MM.1S (cell line): Measurements from ENCODE around the gene APOBEC3B.
"Not testable (repeated sequence)": the region's sequence is repeated elsewhere in the genome, so short reads cannot be mapped to it uniquely, and the experiment has no call there.

ENCODE experiments used
- DNase-seq: peaks from one replicate; pipeline ENCODE4 v3.0.0-alpha.2; 2015
- H2AFZ ChIP-seq: fragments of 300-600 bp; sonication (generic); 2 replicates; pipeline ENCODE4 v1.6.0; 2016; ENCODE audit warnings: antibody characterized with exemption, low read length
- H3F3A ChIP-seq: fragments of 300-600 bp; sonication (generic); 2 replicates; pipeline ENCODE4 v1.6.1; 2016; ENCODE audit warnings: mild to moderate bottlenecking, antibody characterized with exemption, low read length, moderate library complexity, mixed read lengths; ENCODE audit not compliant: insufficient read depth
- H3K27ac ChIP-seq: fragments of 300-600 bp; sonication (generic); 2 replicates; pipeline ENCODE4 v1.5.1; 2016; ENCODE audit warnings: mild to moderate bottlenecking, low read length
- H3K27me3 ChIP-seq: fragments of 300-600 bp; sonication (generic); replicated peaks from 2 replicates; pipeline ENCODE4 v1.6.0; 2016; ENCODE audit warnings: low read length; ENCODE audit not compliant: insufficient read depth
- H3K36me3 ChIP-seq: fragments of 300-600 bp; sonication (generic); replicated peaks from 2 replicates; pipeline ENCODE4 v1.6.1; 2016; ENCODE audit warnings: mild to moderate bottlenecking, low read length, mixed read lengths; ENCODE audit not compliant: insufficient read depth
- H3K4me1 ChIP-seq: fragments of 300-600 bp; sonication (generic); 2 replicates; pipeline ENCODE4 v1.6.1; 2016; ENCODE audit warnings: low read length, mixed read lengths
- H3K4me2 ChIP-seq: fragments of 300-600 bp; sonication (generic); 2 replicates; pipeline ENCODE4 v1.6.0; 2016; ENCODE audit warnings: low read depth, low read length
- H3K4me3 ChIP-seq: fragments of 300-600 bp; sonication (generic); 2 replicates; pipeline ENCODE4 v1.5.1; 2016; ENCODE audit warnings: low read length, mixed read lengths
- H3K79me2 ChIP-seq: fragments of 300-600 bp; sonication (generic); 2 replicates; pipeline ENCODE4 v1.6.1; 2016; ENCODE audit warnings: mixed run types, low read length, mixed read lengths
- H3K9ac ChIP-seq: fragments of 300-600 bp; sonication (generic); 2 replicates; pipeline ENCODE4 v1.6.1; 2016; ENCODE audit warnings: low read length, mixed read lengths
- H3K9me2 ChIP-seq: fragments of 300-600 bp; sonication (generic); replicated peaks from 2 replicates; pipeline ENCODE4 v1.6.1; 2016; ENCODE audit warnings: mild to moderate bottlenecking, low read length, mixed read lengths; ENCODE audit not compliant: insufficient read depth
- H3K9me3 ChIP-seq: fragments of 300-600 bp; sonication (generic); replicated peaks from 2 replicates; pipeline ENCODE4 v1.6.1; 2016; ENCODE audit warnings: mild to moderate bottlenecking, low read length, mixed read lengths; ENCODE audit not compliant: insufficient read depth
- H4K20me1 ChIP-seq: fragments of 300-600 bp; sonication (generic); 2 replicates; pipeline ENCODE4 v1.6.1; 2016; ENCODE audit warnings: mild to moderate bottlenecking, low read length, moderate library complexity, mixed read lengths; ENCODE audit not compliant: insufficient read depth
- EZH2 ChIP-seq: fragments of 300-600 bp; sonication (generic); optimal IDR thresholded peaks from 2 replicates; pipeline ENCODE3; 2017; ENCODE audit warnings: low read depth, mild to moderate bottlenecking, antibody characterized with exemption, low read length, mixed read lengths
- EZH2phosphoT487 ChIP-seq: fragments of 300-600 bp; sonication (generic); IDR thresholded peaks from 2 replicates; pipeline ENCODE4 v1.6.1; 2018; ENCODE audit warnings: antibody characterized with exemption, low read length
- TF ChIP-seq, protein P1 (sequence below): fragments of 300-600 bp; sonication (generic); IDR thresholded peaks from 2 replicates; pipeline ENCODE4 v1.5.1; 2016; ENCODE audit warnings: antibody characterized with exemption, low read length, mixed read lengths

Gene APOBEC3B

DNA sequence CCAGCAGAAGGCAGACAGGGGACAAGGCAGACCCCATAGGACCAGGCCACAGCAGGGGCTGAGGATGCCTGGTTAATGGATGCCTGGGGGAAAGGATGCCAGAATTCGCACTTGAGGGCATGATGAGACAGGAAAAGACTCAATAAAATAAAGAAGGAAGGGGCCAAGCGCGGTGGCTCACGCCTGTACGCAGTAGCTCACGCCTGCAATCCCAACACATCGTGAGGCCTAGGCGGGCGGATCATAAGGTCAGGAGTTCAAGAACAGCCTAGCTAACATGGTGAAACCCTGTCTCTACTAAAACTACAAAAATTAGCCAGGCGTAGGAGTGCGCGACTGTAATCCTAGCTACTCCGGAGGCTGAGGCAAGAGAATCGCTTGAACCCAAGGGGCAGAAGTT, 48.6 kb downstream of the APOBEC3B start:
- no peak overlapping the region for H3K27ac ChIP-seq
- H2AFZ ChIP-seq, result no peak overlapping the region
- no peaks in the 10 kb centered on the region for H4K20me1 ChIP-seq
- no peaks in the 10 kb centered on the region for H3F3A ChIP-seq
- TF ChIP-seq EZH2phosphoT487 (no peak), EZH2 (no peak)
- TF ChIP-seq, protein P1, sequence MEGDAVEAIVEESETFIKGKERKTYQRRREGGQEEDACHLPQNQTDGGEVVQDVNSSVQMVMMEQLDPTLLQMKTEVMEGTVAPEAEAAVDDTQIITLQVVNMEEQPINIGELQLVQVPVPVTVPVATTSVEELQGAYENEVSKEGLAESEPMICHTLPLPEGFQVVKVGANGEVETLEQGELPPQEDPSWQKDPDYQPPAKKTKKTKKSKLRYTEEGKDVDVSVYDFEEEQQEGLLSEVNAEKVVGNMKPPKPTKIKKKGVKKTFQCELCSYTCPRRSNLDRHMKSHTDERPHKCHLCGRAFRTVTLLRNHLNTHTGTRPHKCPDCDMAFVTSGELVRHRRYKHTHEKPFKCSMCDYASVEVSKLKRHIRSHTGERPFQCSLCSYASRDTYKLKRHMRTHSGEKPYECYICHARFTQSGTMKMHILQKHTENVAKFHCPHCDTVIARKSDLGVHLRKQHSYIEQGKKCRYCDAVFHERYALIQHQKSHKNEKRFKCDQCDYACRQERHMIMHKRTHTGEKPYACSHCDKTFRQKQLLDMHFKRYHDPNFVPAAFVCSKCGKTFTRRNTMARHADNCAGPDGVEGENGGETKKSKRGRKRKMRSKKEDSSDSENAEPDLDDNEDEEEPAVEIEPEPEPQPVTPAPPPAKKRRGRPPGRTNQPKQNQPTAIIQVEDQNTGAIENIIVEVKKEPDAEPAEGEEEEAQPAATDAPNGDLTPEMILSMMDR, result no peak
- H3K4me2 ChIP-seq, result no peak overlapping the region
- peaks cover 23% of the 10 kb centered on the region for H3K79me2 ChIP-seq
- peaks cover 1% of the 10 kb centered on the region for H3K4me1 ChIP-seq
- no peaks in the 10 kb centered on the region for H3K27me3 ChIP-seq
- H3K4me3 ChIP-seq, result no peak overlapping the region
- no peaks in the 10 kb centered on the region for H3K9me2 ChIP-seq
- no peaks in the 10 kb centered on the region for H3K9me3 ChIP-seq
- H3K9ac ChIP-seq, result no peak overlapping the region
- H3K36me3 ChIP-seq, result no peaks in the 10 kb centered on the region
- no peak for DNase-seq

DNA sequence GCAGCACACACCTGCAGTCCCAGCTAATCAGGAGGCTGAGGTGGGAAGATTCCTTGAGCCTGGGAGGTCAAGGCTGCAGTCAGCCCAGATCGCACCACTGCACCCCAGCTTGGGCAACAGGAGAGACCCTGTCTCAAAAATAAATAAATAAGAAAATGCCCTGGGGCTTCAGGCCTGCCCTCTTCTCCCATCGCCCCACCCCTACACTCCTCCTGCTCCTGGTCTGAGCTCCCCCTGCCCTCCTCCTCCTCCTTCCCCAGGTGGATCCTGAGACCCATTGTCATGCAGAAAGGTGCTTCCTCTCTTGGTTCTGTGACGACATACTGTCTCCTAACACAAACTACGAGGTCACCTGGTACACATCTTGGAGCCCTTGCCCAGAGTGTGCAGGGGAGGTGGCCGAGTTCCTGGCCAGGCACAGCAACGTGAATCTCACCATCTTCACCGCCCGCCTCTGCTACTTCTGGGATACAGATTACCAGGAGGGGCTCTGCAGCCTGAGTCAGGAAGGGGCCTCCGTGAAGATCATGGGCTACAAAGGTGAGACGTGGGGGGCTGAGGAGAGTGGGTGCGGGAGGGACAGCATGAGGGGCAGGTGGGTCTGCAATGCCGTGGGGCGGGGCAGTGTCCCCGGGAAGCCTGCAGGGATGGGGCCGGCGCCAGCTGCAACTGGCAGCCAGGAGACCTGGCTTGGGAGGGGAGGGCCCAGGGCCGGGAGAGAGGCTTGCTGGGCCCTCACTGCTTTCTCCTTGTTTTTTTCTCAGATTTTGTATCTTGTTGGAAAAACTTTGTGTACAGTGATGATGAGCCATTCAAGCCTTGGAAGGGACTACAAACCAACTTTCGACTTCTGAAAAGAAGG, 49.5 kb downstream of the APOBEC3B start:
- H3K27me3 ChIP-seq, H3K27ac ChIP-seq, H3K9ac ChIP-seq: not testable (repeated sequence)

DNA sequence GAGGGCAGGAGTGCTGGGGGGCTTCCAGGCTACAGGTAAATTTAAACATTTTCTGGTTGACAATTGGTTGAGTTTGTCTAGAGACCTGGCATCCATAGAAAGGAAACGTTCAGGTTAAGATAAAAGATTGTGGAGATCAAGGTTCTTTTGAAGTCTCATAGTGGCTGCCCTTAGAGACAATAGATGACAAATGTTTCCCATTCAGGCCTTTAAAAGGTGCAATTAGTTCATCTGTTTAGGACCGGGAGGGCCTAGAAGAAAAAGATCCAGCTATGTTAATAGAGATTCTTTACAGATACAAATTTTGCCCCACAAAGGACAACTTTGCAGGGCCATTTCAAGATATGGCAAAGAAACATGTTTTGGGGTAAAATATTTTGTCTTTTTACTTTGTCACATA, 54.9 kb downstream of the APOBEC3B start:
- not testable (repeated sequence) for H3K9me3 ChIP-seq, H3K4me1 ChIP-seq, H3K4me2 ChIP-seq, H3K9ac ChIP-seq, H3K4me3 ChIP-seq, H3K27me3 ChIP-seq, H3K27ac ChIP-seq, H3K9me2 ChIP-seq, H4K20me1 ChIP-seq, DNase-seq, H2AFZ ChIP-seq, H3K36me3 ChIP-seq
- Histone ChIP-seq H3K79me2 (peaks cover 11% of the 10 kb centered on the region), H3F3A (peaks cover 14% of the 10 kb centered on the region)

More for the DNA sequence above, 49.5 kb downstream of the APOBEC3B start:
- not testable (repeated sequence) for H3K4me1 ChIP-seq, H4K20me1 ChIP-seq, H3K4me2 ChIP-seq, H3K9me3 ChIP-seq, DNase-seq, H3F3A ChIP-seq, H3K36me3 ChIP-seq, H3K4me3 ChIP-seq, H2AFZ ChIP-seq, H3K9me2 ChIP-seq
- H3K79me2 ChIP-seq, result peaks cover 13% of the 10 kb centered on the region

DNA sequence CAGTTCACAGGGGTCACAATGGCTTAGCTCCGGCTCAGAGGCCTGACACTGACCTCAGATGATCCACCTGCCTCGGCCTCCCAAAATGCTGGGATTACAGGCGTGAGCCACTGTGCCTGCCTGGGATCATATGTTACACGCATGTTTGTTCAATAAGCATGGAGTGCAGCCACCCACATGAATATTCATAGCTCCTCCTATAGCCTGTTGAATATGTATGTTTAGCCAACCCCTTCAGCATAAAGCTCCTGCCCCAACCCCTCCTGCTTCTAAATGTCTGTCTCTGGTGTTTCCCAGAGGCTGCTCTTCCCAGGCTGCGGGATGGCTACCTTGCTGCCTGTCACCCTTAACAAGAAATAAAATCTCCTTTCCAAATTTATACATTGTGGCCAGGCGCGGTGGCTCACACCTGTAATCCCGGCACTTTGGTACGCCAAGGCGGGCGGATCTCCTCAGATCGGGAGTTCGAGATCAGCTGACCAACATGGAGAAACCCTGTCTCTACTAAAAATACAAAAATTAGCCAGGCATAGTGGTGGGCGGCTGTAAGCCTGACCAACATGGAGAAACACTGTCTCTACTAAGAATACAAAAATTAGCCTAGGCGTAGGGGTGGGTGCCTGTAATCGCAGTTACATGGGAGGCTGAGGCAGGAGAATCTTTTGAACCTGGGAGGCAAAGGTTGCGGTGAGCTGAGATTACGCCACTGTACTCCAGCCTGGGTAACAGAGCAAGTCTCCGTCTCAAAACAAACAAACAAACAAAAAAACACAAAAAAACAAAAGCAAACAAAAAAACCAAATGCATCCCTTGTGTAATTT, 57.4 kb downstream of the APOBEC3B start:
- Histone ChIP-seq H3K9ac (no peak overlapping the region; the same call in 1 of the 2 replicates), H3K79me2 (peaks cover 20% of the 10 kb centered on the region), H3F3A (peaks cover 14% of the 10 kb centered on the region), H3K27me3 (no peaks in the 10 kb centered on the region), H3K4me3 (peak overlapping the region; percentile 50; the same call in 1 of the 2 replicates), H2AFZ (no peak overlapping the region), H3K4me1 (peaks cover 4% of the 10 kb centered on the region; the same call in 1 of the 2 replicates), H3K4me2 (peak overlapping the region; percentile 68; the same call in 1 of the 2 replicates), H3K27ac (peak overlapping the region; percentile 83; the same call in 1 of the 2 replicates), H3K36me3 (no peaks in the 10 kb centered on the region), H3K9me2 (no peaks in the 10 kb centered on the region), H3K9me3 (no peaks in the 10 kb centered on the region), H4K20me1 (no peaks in the 10 kb centered on the region)
- TF ChIP-seq, protein P1, result no peak
- DNase-seq, result no peak

DNA sequence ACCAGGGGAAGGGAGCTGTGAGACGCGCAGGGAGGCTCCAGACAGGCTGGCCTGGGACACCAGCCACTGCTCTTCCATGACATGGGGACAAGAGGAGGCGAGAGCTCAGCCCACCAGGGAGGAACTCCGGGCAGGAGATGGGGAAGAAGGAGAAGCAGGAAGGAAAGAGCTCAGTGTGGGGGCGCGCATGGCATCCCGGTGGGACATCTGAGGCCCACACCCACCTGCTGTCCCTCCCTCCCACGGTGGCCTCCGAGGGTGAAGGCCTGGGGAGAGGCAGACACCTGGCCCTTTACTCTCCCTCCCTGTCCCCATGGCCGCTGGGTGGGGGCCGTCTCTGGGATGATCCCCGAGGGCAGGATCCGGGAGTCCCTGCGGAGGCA, 58.0 kb downstream of the APOBEC3B start:
- H2AFZ ChIP-seq, result not testable (repeated sequence)

More for the DNA sequence above, 58.0 kb downstream of the APOBEC3B start:
- H3K27ac ChIP-seq, result peak overlapping the region; percentile 83; the same call in 1 of the 2 replicates
- H4K20me1 ChIP-seq, H3K27me3 ChIP-seq, H3K9me2 ChIP-seq, H3K4me1 ChIP-seq, H3K9me3 ChIP-seq, DNase-seq, H3K36me3 ChIP-seq: not testable (repeated sequence)
- peaks cover 20% of the 10 kb centered on the region for H3K79me2 ChIP-seq
- peak overlapping the region; percentile 68; the same call in 1 of the 2 replicates for H3K4me2 ChIP-seq
- H3K4me3 ChIP-seq, result peak overlapping the region; percentile 50
- peak overlapping the region; percentile 28; the same call in 1 of the 2 replicates for H3K9ac ChIP-seq
- H3F3A ChIP-seq, result peaks cover 14% of the 10 kb centered on the region
